Sigmoid colon (tissue), 4 donors: ENCODE data around the gene PIAS1.

Experiments
- CTCF ChIP-seq, 4 experiments: fragments of 450-650 bp in 3 of 4; fragments of 200-600 bp in 1 of 4; IDR thresholded peaks; one replicate each; pipeline ENCODE4 v1.5.1; 2016 to 2019; ENCODE audit warnings: antibody characterized with exemption in 4 of 4, mild to moderate bottlenecking in 3 of 4, moderate library complexity in 2 of 4
- POLR2AphosphoS5 ChIP-seq, 4 donors: sonication (generic); formaldehyde crosslinking; IDR thresholded peaks; one replicate each; pipeline ENCODE4 v1.6.1; 2017; ENCODE audit warnings: antibody characterized with exemption in 4 of 4

- TF ChIP-seq POLR2AphosphoS5 (IDR thresholded peaks at IDR 0.05) = no peak
- TF ChIP-seq CTCF (IDR thresholded peaks at IDR 0.05) = no peak
These were observed 177.1 kb downstream of the PIAS1 start for GRCh38 chr15:68231102-68231818.
